Activated CD8-positive, alpha-beta memory T cell treated with anti-CD3 and anti-CD28 coated beads, Interleukin-2, amount 50 U/mL, for 4 hours (primary cell): ENCODE data around the gene LILRB5.
"Not testable (repeated sequence)": the region's sequence is repeated elsewhere in the genome, so short reads cannot be mapped to it uniquely, and the experiment has no call there.

Experiments
- DNase-seq: peaks from one replicate; pipeline ENCODE4 v3.0.0-alpha.2; 2020

Gene LILRB5

DNA sequence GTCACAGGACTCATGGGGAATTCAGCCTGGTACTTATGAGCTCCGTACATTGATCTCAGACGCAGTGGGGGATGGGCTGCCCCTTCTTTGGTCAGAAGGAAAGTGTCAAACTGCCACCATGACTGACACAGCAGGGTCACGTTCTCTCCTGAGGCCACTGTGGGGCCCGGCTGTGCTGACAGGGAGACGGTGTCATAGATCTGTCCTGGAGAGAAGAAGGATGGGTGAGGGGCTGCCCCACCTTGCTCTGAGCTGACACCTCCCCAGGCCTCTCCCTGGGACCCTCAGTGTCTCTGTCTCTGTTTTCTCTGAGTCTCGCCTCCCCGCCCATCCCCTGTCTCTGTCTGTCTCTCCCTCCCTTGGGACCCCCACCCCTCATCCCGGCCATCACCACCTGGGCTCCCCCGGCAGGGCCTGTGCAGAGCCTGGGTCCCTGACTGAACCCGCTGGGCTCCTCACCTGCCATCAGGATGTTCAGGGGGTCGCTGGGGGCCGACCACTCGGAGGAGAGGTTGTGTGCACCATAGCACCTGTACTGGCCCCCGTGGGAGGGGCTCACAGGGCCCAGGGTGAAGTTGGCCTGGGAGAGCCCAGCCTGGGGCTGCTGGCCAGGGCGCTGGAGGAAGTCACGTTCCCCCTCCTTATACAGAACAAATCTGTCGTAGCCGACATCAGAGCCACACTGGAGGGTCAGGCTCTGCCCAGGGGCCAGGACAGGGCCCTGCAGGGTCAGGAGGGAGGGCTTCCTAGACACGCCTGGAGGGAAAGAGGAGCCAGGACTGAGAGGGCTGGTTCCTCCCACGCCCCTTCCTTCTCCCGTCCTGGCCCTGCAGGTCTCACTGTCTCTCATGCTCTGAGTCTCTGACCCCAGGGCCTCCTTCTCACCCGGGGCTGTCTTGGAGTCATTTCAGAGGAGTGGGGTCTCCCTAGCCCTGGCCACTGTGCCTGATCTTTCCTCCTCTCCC lies 16.4 kb downstream of the LILRB5 start:
- DNase-seq: not testable (repeated sequence)

- not testable (repeated sequence) for DNase-seq
Measured at GRCh38 chr19:54239491-54240371, 17.3 kb downstream of the LILRB5 start.

- DNase-seq: no peak
Measured at GRCh38 chr19:54233941-54234340, 23.1 kb downstream of the LILRB5 start.

- peak; percentile 88 for DNase-seq
Measured at GRCh38 chr19:54231077-54231931, 25.8 kb downstream of the LILRB5 start.

DNA sequence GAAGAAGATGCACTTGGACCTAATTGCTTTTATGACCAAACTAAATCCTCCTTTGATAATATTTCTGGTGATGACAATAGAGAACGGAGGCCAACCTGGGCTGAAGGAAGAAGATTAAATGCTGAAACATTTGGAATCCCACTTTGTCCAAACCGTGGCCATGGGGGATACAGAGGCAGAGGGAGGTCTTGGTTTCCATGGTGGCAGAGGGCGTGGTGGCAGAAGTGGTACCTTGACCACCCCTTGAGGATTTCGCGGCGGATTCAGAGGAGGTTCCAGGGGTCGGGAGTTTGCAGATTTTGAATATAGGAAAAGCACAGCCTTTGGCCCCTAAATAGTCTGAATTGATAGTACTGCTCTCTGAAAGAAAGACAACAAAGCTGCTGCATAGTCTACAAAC lies 27.0 kb downstream of the LILRB5 start:
- no peak for DNase-seq

DNA sequence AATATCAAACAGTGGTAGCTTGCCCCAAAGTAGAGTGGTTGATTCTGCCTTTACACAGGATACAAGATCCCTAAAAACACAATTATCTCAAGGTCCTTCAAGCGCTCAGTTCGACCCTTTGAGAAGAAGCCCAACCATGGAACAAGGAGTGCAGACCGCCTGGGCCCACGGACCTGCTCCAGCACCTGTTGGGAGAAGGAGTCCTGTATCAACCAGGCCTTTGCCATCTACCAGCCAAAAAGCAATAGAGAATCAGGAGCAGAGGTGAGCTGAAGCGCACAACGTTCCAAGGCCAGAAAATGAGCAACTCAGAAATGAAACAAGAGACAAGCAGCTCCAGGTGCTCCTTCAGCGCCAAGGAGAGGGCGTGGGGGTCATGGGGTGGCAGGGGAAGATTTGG lies 27.9 kb downstream of the LILRB5 start:
- DNase-seq: no peak

DNA sequence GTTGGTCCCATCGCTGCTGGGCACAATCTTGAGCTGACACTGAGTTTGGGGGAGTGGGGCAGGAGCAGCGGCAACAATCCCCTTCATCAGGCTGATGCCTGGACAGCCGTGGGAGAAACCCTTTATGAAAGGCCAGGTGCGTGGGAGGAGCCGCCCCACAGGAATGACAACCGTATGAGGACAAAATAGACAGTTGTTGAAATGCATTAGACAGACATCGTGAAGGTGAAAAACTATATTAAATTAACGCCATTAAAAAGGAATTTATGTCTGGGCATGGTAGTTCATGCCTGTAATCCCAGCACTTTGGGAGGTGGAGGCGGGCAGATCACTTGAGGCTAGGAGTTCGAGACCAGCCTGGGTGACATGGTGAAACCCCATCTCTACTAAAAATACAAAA lies 32.5 kb downstream of the LILRB5 start:
- DNase-seq: not testable (repeated sequence)

DNA sequence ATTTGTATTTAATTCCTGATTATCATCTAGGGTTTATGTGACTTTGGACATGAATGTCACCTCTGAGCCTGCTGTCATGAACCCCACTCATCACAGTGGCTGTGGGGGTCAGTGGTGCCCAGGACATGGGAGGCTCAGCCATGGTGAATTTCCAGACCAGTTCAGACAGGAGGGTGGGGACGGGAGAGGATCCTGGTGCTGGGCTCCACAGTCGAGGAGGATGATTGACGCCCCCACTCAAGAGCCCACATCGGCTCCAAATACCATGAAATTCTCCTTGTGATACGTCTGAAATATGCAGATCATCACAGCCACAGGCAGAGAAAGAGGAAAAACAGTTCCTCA lies 33.2 kb downstream of the LILRB5 start:
- not testable (repeated sequence) for DNase-seq

DNA sequence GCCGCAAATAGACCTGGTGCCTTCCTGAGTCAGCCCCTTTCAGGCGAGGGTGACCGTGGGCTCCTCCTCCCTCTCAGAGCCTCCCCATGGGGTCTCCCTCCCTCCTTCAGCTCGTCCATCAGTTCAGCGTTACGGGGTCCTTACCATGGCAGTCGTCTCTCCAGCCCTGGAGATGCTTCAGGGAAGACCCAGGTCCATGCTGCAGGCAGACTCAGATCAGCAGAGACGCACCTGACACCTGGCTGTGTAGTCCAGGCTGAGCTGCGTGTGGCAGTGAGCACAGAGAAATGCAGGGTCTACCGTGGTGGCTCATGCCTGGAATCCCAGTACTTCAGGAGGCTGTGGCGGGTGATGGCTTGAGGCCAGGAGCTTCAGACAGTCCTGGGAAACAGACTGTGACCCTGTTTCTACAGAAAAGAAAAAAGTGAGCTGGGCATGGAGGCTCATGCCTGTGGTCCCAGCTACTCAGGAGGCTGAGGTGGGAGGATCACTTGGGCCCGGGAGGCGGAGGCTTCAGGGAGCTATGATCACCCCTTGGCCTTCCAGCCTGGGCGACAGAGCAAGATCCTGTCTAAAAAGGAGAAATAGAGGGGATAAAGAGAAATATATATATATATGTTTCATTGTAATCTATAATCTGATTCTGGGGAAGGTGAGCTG lies 33.7 kb downstream of the LILRB5 start:
- not testable (repeated sequence) for DNase-seq

- not testable (repeated sequence) for DNase-seq
Measured at GRCh38 chr19:54222474-54223276, 34.4 kb downstream of the LILRB5 start, which contains the start of gene LILRB3. Gene LILRB3, minus strand, starts transcription at chr19:54223007. Its CDS starts 31 bp downstream, at chr19:54222976.

DNA sequence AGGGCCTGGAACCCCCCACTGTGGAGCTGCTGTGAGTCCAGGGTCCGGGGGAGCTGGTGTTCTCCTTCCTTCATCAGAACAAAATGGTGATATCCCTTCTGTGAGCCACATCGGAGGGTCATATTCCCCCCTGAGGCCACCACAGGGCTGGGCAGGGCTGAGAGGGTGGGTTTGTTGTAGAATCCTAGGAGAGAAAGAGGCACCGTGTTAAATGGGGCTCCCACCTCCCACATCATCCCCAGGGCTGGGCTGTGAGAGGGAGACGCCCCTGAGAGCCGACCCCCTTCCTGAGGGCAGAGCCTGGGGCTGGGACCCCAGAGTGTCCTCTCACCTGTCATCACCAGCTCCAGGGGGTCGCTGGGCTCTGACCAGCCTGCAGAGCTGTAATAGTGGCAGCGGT lies 35.1 kb downstream of the LILRB5 start:
- DNase-seq: not testable (repeated sequence)

DNA sequence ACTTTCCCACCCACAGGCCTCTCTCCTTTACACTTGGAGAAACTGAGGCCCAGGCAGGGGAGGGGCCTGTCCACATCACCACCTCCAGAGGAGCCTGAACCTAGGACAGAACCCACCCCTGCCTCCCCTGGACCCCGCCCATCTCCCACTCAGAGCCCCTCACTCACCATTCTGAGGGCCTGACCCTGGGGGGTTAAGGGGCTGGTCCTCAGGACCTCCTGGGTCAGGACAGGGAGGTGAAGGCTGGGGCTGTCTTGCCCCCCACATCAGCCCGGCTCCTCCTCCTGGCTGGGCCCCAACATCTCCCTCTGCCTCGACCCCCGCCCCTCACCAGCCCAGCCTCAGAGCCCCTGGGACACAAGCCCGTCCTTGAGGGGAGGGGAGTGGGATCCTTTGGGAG lies 37.4 kb downstream of the LILRB5 start:
- DNase-seq: not testable (repeated sequence)

DNA sequence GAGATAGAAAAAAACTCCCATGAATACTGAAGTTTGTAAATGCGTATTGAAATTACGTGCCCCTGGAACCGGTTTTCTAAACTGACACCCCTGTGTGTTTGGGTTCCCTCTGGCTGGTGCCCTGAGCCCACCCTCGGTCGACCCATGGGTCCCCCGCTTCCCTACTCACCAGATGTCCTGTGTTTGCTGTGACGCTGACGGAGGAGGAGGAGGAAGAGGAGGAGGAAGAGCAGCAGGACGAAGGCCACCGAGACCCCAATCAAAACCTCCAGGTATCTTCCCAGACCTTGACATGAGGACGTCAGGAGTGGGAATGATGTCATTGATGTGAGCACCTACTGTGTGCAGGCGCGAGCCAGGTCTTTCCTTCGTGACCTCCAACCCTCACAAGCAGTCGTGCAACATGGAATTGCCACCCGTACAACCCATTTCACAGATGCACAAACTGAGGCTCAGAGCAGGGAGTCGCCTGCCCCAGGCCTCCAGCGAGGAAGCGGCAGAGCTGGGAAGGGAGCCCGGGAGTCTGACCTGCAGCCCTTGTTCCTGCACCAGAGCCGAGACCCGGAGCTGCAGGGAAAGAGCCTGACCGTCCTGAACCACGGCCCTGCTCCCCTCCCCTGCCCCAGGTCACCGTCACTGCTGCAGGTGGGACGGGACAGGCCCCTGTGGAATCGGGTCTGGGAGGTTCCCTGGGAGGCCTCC lies 38.0 kb downstream of the LILRB5 start:
- DNase-seq: no peak

GRCh38 chr19:54218259-54218658 lies 38.8 kb downstream of the LILRB5 start:
- no peak for DNase-seq

- not testable (repeated sequence) for DNase-seq
Measured at GRCh38 chr19:54217517-54218247, 39.4 kb downstream of the LILRB5 start.

DNA sequence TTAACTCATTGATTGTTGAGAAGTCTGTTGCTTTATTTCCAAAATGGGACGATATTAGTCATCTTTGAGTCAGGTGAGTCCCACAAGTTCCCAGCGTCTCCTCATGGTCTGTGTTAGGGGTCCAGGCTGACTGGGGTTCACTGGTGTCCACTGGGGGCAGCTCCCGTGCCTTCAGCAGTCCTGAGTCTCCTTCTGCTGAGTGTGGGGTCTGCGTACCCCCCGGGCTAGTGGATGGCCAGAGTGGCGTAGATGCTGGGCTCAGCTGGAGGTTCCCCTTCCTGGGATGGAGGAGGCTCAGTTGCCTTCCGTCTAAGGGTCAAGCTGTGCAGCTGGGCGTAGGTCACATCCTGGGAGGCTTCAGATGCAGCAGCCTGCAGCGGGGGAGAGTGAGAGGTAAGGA lies 40.2 kb downstream of the LILRB5 start:
- DNase-seq: no peak

DNA sequence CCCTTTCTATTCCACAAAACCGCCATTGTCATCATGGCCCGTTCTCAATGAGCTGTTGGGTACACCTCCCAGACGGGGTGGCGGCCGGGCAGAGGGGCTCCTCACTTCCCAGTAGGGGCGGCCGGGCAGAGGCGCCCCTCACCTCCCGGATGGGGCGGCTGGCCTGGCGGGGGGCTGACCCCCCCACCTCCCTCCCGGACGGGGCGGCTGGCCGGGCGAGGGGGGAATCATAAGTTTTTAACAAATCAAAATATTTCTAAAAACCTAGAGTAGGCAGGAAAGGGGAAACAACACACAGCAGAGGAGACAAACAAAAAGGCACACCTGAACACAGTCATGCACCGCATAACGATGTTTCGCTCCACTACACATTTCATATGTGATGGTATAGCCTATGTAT lies 42.3 kb downstream of the LILRB5 start:
- DNase-seq: not testable (repeated sequence)

DNA sequence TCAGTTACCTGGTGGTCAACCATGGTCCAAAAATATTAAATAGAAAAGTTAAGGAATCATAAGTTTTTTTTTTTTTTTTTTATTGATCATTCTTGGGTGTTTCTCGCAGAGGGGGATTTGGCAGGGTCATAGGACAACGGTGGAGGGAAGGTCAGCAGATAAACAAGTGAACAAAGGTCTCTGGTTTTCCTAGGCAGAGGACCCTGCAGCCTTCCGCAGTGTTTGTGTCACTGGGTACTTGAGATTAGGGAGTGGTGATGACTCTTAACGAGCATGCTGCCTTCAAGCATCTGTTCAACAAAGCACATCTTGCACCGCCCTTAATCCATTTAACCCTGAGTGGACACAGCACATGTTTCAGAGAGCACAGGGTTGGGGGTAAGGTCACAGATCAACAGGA lies 42.9 kb downstream of the LILRB5 start:
- DNase-seq: not testable (repeated sequence)

GRCh38 chr19:54211235-54211634 lies 45.8 kb downstream of the LILRB5 start:
- no peak for DNase-seq
